ENCODE data around the gene TMPRSS9.
"Not testable (repeated sequence)": the region's sequence is repeated elsewhere in the genome, so short reads cannot be mapped to it uniquely, and the experiment has no call there.

TMPRSS9 gene

DNA sequence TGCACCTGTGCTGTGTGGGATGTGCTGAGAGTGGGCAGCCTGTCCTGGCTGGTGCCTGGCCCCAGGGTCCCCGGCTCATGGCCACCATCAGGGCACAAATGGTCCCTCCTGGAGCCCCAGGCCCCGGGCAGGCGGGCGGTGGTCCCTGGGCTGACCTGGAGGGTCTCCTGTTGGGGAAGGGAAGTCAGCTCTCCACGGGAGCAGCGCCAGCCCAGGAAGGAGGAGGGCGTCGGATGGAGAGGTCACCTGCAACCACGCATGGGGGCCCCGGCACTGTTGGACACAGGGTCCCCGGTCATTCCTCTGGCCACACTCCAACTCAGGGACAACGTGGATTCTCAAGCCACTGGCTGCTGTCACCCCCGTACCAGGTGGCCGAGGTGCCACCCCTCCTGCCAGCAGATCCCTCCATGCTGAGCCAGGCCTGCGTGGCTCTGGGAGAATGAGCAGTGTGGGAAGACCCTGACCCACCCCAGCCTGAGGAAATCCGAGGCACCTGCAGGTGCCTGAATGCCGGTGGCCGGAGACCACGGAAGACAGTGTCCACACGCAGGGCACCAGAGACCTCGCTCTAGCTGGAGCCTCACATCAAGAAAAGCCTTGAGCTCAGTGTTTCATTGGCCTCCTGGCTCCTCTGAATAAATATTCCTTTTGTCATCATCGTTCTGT is 83.2 kb downstream of the TMPRSS9 start:
- DNase-seq: no peak

DNA sequence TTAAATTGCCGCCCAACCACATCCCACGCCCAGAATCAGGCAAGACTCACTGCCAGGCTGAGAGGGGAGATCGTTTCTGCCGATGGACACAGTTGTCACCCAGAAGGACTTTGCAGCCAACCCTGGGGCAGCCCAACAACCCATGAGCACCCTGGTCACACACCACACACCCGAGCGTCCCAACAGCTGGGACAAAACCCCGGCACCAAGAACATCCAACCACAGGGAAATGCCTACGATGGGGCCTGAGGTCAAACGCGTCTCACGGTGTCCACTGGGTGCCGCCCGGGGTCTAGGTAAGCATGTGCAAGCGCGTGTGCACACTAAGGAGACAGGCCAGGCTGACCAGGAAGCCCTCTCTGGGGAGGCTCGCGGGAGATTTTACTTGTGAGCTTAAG is 83.7 kb downstream of the TMPRSS9 start:
- DNase-seq: no peak

- DNase-seq: no peak
These were observed 84.4 kb downstream of the TMPRSS9 start for GRCh38 chr19:2444251-2445002.

- DNase-seq: peak; percentile 85
These were observed 86.3 kb downstream of the TMPRSS9 start for GRCh38 chr19:2446381-2446780.

DNA sequence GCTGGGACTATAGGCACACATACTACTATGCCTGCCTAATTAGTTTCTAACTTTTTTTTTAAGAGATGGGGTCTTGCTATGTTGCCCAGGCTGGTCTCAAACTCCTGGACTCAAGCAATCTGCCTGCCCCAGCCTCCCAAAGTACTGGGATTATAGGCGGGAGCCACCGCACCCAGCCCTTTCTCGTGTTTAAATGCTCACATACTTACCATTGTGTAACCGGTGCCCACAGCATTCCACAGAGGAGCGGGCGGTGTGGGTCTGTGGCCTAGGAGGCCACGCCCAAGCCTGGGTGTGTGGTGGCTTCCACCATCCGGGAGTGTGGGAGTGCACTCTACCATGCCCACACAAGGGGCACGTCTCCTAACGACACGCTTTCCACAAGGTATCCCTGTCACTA is 89.0 kb downstream of the TMPRSS9 start:
- DNase-seq: no peak

DNA sequence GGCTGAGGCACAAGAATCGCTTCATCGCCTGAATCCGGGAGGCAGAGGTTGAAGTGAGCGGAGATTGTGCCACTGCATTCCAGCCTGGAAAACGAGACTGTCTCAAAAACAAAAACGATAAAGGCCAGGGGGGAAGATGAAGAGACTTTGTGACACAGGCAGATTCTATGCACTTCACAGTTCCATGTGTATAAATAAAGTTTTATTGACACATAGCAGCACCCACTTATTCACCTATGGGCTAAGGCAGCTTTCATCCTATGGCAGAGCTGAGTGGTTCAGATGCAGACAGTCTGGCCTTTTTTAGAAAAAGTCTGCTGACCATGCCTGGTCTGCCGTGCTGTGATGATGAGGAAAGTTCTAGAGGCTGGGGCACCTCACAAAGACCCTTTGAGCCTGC is 91.1 kb downstream of the TMPRSS9 start:
- DNase-seq: no peak

GRCh38 chr19:2451741-2452140 is 91.7 kb downstream of the TMPRSS9 start:
- DNase-seq: no peak

GRCh38 chr19:2453431-2454025 is 93.5 kb downstream of the TMPRSS9 start:
- no peak for DNase-seq

GRCh38 chr19:2454199-2454961 is 94.3 kb downstream of the TMPRSS9 start:
- no peak for DNase-seq

- no peak for DNase-seq
These were observed 95.1 kb downstream of the TMPRSS9 start for GRCh38 chr19:2454962-2455850.

DNA sequence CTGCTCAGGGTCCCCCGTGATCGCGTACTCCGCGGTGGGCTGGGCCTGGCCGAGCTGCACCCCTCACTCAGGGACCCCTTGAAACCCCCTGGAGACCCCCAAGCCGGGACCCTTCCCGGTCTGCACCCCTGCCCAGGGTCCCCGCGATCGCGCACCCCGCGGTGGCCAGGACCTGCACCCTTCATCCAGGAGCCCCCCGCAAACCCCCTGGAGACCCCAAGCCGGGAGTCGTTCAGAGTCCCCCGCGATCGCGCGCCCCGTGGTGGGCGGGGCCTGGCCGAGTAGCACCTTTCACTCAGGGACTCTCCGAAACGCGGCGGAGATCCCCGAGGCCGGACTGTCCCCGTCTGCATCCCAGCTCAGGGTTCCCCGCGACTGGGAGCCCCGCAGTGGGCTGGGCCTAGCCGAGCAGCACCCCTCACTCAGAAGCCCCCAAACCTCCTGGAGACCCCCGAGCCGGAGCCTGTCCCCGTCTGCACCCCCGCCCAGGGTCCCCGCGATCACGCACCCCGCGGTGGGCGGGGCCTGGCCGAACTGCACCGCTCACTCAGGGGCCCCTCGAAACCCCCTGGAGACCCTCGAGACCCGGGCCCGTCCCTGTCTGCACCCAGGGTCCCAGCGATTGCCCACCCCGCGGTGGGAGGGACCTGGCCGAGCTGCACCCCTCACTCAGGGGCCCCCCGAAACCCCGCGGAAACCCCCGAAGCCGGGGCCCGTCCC is 95.9 kb downstream of the TMPRSS9 start:
- no peak for DNase-seq

GRCh38 chr19:2457394-2458037 is 97.5 kb downstream of the TMPRSS9 start:
- no peak for DNase-seq

- DNase-seq: no peak
These were observed 98.0 kb downstream of the TMPRSS9 start for GRCh38 chr19:2458054-2458453.

DNA sequence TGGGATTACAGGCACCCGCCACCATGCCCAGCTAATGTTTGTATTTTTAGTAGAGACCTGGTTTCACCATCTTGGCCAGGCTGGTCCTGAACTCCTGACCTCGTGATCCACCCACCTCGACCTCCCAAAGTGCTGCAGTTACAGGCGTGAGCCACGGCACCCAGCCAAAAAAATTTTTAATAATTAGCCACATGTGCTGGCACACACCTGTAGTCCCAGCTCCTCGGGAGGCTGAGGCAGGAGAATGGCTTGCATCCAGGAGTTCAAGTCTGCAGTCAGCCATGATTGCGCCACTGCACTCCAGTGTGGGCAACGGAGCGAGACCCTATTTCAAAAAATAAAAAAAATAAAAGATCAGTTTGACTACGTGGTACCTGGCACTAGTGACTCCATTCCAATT is 98.7 kb downstream of the TMPRSS9 start:
- DNase-seq: not testable (repeated sequence)

GRCh38 chr19:2460245-2460644 is 100.2 kb downstream of the TMPRSS9 start:
- no peak for DNase-seq

DNA sequence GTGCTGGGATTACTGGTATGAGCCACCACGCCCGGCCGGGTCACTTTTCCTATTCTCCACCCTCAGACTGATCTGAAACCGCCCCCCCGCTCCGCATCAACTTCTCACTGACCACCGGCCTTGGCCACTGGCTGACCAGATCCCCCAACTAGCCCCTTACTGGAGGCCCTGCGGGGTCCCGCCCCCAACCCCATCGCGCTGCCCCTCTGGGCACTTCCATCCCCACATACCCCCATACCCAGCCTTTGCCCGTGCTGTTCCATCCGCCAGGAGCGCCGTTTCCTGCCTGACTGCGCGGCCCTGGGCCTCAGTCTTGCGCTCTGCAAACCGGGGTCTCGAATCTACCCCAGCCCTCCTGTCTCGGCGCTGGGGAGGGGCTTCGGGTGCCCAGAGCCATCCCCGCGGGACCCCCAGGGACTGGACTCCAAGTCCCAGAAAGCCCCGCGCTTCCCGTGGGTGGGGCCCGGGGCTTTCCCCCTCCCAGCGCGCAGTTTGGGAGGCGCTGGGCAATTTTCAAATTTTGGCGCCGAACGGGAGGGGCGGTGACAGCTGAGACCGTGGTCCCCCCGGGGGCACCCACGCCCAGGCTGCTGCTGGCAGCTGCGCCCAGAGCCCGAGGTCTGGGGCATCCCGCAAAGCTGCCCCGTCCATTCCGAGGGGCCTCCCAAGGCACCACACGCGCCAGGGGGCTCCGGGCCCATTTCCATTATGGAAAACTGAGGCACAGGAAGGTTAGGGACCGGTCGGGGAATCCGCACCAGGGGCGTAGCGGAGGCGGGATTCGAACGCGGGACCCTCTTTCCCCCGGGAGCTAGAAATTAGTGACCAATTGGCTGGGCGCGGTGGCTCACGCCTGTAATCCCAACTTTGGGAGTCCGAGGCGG is 101.9 kb downstream of the TMPRSS9 start:
- DNase-seq: no peak

DNA sequence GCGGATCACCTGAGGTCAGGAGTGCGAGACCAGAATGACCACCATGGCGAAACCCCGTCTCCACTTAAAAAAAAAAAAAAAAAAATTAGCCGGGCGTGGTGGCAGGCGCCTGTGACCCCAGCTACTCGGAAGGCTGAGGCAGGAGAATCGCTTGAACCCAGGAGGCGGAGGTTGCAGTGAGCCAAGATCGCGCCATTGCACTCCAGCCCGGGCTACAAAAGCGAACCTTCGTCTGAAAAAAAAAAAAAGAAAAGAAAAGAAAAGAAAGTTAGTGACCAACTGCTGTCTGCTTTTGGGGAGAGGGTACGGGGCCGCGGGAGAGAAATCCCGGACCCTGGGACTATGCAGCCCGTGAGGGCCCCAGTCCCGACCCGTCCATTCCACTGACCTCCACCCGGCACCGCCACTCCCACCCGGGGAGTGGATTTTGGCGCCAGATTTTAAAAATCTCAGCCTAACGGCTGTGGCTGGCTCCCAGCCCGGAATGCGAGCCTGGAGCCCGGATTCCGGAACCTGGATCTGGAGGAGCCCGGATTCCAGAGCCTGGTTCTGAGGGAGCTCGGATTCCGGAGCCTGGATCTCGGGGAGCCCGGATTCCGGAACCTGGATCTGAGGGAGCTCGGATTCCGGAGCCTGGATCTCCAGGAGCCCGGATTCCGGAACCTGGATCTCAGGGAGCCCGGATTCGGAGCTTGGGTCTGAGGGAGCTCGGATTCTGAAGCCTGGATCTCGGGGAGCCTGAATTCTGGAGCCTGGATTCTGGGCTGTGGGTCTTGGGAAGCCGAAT is 102.8 kb downstream of the TMPRSS9 start:
- DNase-seq: peak; percentile 71

DNA sequence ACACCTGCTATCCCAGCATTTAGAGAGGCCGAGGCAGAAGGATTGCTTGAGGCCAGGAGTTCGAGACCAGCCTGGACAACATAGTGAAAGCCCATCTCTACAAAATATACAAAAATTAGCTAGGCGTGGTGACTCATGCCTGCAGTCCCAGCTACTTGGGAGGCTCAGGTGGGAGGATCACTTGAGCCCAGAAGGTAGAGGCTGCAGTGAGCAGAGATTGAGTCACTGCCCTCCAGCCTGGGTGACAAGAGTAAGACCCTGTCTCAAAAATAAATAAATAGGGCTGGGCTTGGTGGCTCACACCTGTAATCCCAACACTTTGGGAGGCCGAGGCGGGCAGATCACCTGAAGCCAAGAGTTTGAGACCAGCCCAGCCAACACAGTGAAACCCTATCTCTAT is 103.6 kb downstream of the TMPRSS9 start:
- not testable (repeated sequence) for DNase-seq

DNA sequence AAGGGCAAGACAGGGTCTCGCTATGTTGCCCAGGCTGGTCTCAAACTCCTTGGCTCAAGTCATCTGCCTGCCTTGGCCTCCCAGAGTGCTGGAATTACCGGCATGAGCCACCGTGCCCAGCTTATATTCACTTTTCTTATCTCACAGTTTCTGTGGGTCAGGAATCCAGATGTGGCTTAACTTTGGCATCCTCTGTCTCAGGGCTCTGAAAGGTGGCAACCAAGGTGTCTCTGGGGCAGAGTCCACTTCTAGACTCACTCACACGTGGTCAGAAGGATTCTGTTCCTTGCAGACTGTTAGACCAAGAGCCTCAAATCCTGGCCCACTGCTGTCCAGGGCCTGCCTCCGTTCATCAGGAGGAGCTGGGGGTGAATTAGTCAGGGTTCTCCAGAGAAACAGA is 104.3 kb downstream of the TMPRSS9 start:
- DNase-seq: no peak

All from NCI-H2107 (cell line).